ENCODE results near the gene ROCK2.

- no peak for TF ChIP-seq EGR1 (conservative IDR thresholded peaks at IDR 0.05)
- TF ChIP-seq, protein P1, sequence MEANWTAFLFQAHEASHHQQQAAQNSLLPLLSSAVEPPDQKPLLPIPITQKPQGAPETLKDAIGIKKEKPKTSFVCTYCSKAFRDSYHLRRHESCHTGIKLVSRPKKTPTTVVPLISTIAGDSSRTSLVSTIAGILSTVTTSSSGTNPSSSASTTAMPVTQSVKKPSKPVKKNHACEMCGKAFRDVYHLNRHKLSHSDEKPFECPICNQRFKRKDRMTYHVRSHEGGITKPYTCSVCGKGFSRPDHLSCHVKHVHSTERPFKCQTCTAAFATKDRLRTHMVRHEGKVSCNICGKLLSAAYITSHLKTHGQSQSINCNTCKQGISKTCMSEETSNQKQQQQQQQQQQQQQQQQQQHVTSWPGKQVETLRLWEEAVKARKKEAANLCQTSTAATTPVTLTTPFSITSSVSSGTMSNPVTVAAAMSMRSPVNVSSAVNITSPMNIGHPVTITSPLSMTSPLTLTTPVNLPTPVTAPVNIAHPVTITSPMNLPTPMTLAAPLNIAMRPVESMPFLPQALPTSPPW (CRISPR knock-in tag; IDR thresholded peaks at IDR 0.05), result no peak
- no peak for TF ChIP-seq REST (IDR thresholded peaks at IDR 0.05; ENCODE audit: borderline replicate concordance)
- no peak for TF ChIP-seq REST (CRISPR knock-in tag; IDR thresholded peaks at IDR 0.05; ENCODE audit: low read depth)
- TF ChIP-seq BACH1 (tag; IDR thresholded peaks at IDR 0.05), result no peak
- TF ChIP-seq CEBPB (tag; IDR thresholded peaks at IDR 0.05), result no peak
Measured at GRCh38 chr2:11169333-11169732, 175.1 kb downstream of the ROCK2 start.
